ENCODE measurements around the gene SIM2. TPM values are rescaled to one million over a fixed set of nuclear protein-coding genes. Genes with fewer than 3 reads are reported as not detected.

Gene SIM2
- total RNA-seq, 2 donors from 2014 or later, result not detected

DNA sequence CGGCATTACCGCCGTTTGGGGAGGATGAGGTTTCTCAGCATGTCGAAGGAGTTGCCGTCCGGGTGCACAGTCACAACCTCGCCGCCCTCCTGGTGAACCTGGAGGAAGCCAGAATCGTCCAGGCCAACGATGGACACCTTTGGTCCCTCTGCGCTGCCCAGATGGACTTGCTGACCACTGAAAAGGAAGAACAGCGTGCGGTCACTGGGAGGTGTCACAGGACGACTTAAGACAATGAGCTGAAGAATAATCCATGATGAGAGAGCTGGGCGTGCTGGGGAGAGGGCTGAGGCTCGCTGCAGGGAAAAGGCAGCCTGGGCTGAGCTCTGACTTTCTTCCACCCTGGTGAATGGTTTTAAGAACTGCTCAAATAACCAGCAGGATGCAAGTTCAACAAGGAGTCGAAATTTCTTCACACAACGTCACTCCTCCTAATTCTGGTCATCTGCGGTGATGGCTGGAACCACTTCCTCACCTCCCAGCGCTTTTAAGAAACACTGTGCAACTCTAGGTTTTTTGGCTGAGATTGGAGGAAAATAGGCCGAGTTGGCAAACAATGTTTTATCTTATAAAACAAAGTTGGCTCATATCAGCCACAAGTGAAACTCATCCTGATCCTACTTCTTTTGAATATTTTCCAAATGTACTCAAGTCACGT lies 55.5 kb downstream of the SIM2 start:
- no peaks in the 10 kb centered on the region for H3K27me3 ChIP-seq (replicated peaks; ENCODE audit: insufficient read depth)
- peaks cover 4% of the 10 kb centered on the region for H3K36me3 ChIP-seq
- TF ChIP-seq, protein P1, sequence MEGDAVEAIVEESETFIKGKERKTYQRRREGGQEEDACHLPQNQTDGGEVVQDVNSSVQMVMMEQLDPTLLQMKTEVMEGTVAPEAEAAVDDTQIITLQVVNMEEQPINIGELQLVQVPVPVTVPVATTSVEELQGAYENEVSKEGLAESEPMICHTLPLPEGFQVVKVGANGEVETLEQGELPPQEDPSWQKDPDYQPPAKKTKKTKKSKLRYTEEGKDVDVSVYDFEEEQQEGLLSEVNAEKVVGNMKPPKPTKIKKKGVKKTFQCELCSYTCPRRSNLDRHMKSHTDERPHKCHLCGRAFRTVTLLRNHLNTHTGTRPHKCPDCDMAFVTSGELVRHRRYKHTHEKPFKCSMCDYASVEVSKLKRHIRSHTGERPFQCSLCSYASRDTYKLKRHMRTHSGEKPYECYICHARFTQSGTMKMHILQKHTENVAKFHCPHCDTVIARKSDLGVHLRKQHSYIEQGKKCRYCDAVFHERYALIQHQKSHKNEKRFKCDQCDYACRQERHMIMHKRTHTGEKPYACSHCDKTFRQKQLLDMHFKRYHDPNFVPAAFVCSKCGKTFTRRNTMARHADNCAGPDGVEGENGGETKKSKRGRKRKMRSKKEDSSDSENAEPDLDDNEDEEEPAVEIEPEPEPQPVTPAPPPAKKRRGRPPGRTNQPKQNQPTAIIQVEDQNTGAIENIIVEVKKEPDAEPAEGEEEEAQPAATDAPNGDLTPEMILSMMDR (IDR thresholded peaks at IDR 0.05), result no peak
- no peaks in the 10 kb centered on the region for H3K4me1 ChIP-seq (ENCODE audit: control insufficient read depth in 1 of 2, low read depth in 2 of 2)
- ATAC-seq (ENCODE audit: insufficient number of reproducible peaks, low FRiP score, low read depth) (no peak), DNase-seq (ENCODE audit: low spot score) (no peak)
- no peak overlapping the region for H3K27ac ChIP-seq
- H3K4me3 ChIP-seq, result no peak overlapping the region
- no peaks in the 10 kb centered on the region for H3K9me3 ChIP-seq

GRCh38 chr21:36756527-36756926 lies 57.6 kb downstream of the SIM2 start:
- Histone ChIP-seq H3K27ac (no peak overlapping the region), H3K36me3 (peaks cover 11% of the 10 kb centered on the region), H3K4me3 (no peak overlapping the region), H3K4me1 (ENCODE audit: control insufficient read depth in 1 of 2, low read depth in 2 of 2) (no peaks in the 10 kb centered on the region), H3K27me3 (replicated peaks; ENCODE audit: insufficient read depth) (no peaks in the 10 kb centered on the region), H3K9me3 (no peaks in the 10 kb centered on the region)
- ATAC-seq (ENCODE audit: insufficient number of reproducible peaks, low FRiP score, low read depth) (no peak), DNase-seq (ENCODE audit: low spot score) (no peak)
- TF ChIP-seq, protein P1 (IDR thresholded peaks at IDR 0.05), result no peak

DNA sequence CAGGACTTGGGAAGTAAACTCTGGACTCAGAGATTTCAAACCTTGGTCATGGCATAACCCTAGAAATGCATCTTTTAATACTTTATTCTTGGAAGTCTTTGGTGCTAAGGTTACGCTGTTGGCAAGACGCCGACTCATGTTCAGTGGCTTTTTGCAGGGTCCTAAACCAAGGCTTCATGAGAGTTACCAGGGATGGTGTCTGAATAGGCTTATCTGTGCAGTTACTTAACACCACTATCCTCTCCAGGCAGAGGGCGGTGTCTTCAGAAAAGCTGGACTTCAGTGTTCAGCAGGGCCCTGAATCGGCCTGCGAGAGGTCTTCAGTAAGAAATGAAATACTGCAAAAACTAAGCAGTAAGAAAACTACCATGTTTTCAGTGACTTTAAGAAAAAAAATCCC lies 58.3 kb downstream of the SIM2 start:
- ATAC-seq (ENCODE audit: insufficient number of reproducible peaks, low FRiP score, low read depth), result no peak
- no peaks in the 10 kb centered on the region for H3K27me3 ChIP-seq (replicated peaks; ENCODE audit: insufficient read depth)

GRCh38 chr21:36759348-36760083 lies 60.6 kb downstream of the SIM2 start:
- ATAC-seq (ENCODE audit: insufficient number of reproducible peaks, low FRiP score, low read depth), result no peak

More for the DNA sequence above, 58.3 kb downstream of the SIM2 start:
- Histone ChIP-seq H3K36me3 (peaks cover 11% of the 10 kb centered on the region), H3K9me3 (no peaks in the 10 kb centered on the region), H3K27ac (no peak overlapping the region), H3K4me1 (ENCODE audit: control insufficient read depth in 1 of 2, low read depth in 2 of 2) (no peaks in the 10 kb centered on the region), H3K4me3 (no peak overlapping the region)
- TF ChIP-seq, protein P1 (IDR thresholded peaks at IDR 0.05), result no peak
- DNase-seq (ENCODE audit: low spot score), result no peak

DNA sequence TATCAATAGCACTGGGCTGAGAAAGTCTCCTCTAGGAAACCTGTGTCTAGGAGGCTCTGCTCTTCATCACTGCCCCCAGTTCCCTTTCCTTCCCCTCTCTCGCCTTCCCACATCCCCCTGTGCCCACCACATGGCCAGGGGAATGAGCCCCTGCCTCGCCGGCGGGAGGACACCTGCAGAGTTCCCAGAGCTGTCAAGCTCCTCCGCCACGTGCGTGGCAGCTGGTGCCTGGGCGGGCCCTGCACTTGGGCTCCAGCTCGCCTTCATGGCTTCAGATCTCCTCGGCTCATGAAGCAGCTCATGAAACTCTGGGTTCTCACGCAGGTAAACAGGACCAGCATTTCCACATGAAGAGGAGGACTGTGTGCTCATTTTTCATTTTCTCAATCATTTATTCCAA lies 62.8 kb downstream of the SIM2 start:
- TF ChIP-seq, protein P1 (IDR thresholded peaks at IDR 0.05), result no peak
- Histone ChIP-seq H3K27ac (no peak overlapping the region), H3K36me3 (peaks cover 15% of the 10 kb centered on the region), H3K27me3 (replicated peaks; ENCODE audit: insufficient read depth) (no peaks in the 10 kb centered on the region), H3K4me1 (ENCODE audit: control insufficient read depth in 1 of 2, low read depth in 2 of 2) (no peaks in the 10 kb centered on the region), H3K9me3 (no peaks in the 10 kb centered on the region), H3K4me3 (no peak overlapping the region)
- ATAC-seq (ENCODE audit: insufficient number of reproducible peaks, low FRiP score, low read depth) (no peak), DNase-seq (ENCODE audit: low spot score) (no peak)

More at GRCh38 chr21:36759348-36760083, 60.6 kb downstream of the SIM2 start:
- no peak overlapping the region for H3K27ac ChIP-seq
- TF ChIP-seq, protein P1 (IDR thresholded peaks at IDR 0.05), result no peak
- H3K4me1 ChIP-seq (ENCODE audit: control insufficient read depth in 1 of 2, low read depth in 2 of 2), result no peaks in the 10 kb centered on the region
- no peaks in the 10 kb centered on the region for H3K27me3 ChIP-seq (replicated peaks; ENCODE audit: insufficient read depth)
- no peak for DNase-seq (ENCODE audit: low spot score)
- no peak overlapping the region for H3K4me3 ChIP-seq
- H3K36me3 ChIP-seq, result peaks cover 11% of the 10 kb centered on the region
- no peaks in the 10 kb centered on the region for H3K9me3 ChIP-seq

Data from thoracic aorta (tissue), 2 donors.